ENCODE measurements around the gene FAT2.

- TF ChIP-seq CTCF (IDR thresholded peaks at IDR 0.05) (no peak), EZH2 (IDR thresholded peaks at IDR 0.05; ENCODE audit: borderline replicate concordance, insufficient read depth, low read depth, low read length, poor library complexity, severe bottlenecking) (no peak)
These were observed 47.5 kb upstream of the FAT2 start for GRCh38 chr5:151638619-151639018.
